Mucosa of descending colon (tissue), 3 donors: ENCODE measurements around the gene CAMKMT. TPM values are rescaled to one million over a fixed set of nuclear protein-coding genes. Genes with fewer than 3 reads are reported as not detected.
A peak's percentile ranks its signal among the peaks of the same experiment; 100 is the strongest.

Experiments
- ATAC-seq: fragments of 200-7000 bp; cut with Tn5 transposase; one replicate; pipeline ENCODE4 v1.9.1; 2020; ENCODE audit warnings: mild to moderate bottlenecking, moderate library complexity
- DNase-seq, 3 donors: peaks; one replicate each; pipeline ENCODE4 v3.0.0-alpha.2; 2020
- H3K36me3 ChIP-seq: fragments of 200-600 bp; one replicate; pipeline ENCODE4 v1.8.0; 2021; ENCODE audit warnings: low read depth, mild to moderate bottlenecking
- H3K4me1 ChIP-seq: fragments of 200-600 bp; one replicate; pipeline ENCODE4 v1.8.0; 2021; ENCODE audit warnings: low read depth, mild to moderate bottlenecking
- H3K4me3 ChIP-seq: fragments of 200-600 bp; one replicate; pipeline ENCODE4 v1.8.0; 2021; ENCODE audit warnings: mild to moderate bottlenecking
- H3K9me3 ChIP-seq: fragments of 200-600 bp; one replicate; pipeline ENCODE4 v1.8.0; 2021; ENCODE audit warnings: mild to moderate bottlenecking
- intact Hi-C, 2 donors: fragments of 100-400 bp; cut with DNase I in 1 of 2; cut with micrococcal nuclease in 1 of 2; formaldehyde crosslinking; loops; one replicate each; pipeline versions ENCODE4 v1.11.0 to v1.11.1; 2022; cut with DNase I, micrococcal nuclease
- total RNA-seq, 3 donors: library from RNA; stranded (reverse); fragmentation: NEBNext Ultra II Directional in 2 of 3; extraction: Animal tissue kit (Norgen Biotek cat#: 25700) in 2 of 3; gene quantifications; one replicate each; pipeline versions ENCODE4 v1.2.1 to v1.2.4, GENCODE V29; 2021 to 2023
- TF ChIP-seq, protein P1 (sequence below): fragments of 200-600 bp; IDR thresholded peaks from one replicate; pipeline ENCODE4 v1.8.0; 2022; ENCODE audit warnings: antibody characterized with exemption, mild to moderate bottlenecking
- donor health status: DM: no; HTN: no; CAD: no; lungs with moderate emphysema.
- donor health status: DM: no; HTN: no; CAD: no.
- donor health status: DM: no; HTN: yes; CAD: no.

CAMKMT gene
- total RNA-seq, 3 donors from 2014 or later: 13.2 to 16.0 (median 14.1) TPM

DNA sequence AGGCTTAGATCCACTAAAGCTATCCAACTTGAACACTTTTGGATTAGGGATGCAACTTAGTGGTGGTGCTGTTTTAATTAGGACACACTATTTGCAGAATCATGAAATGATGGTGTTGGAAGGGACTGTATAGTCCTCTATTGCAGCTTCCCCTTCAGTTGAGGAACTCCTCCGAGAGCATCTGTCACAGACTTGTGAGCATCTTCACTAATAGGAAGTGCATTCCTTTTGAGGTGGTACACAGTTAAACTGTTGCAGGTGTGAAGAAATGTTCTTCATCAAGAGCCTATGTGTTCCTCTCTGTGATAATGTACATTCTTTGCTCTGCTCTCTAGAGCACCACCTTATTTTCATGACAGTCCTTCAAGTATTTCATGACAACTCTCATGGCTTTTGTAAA is 197.4 kb downstream of the CAMKMT start:
- no peaks in the 10 kb centered on the region for H3K9me3 ChIP-seq
- H3K4me3 ChIP-seq: no peak overlapping the region
- ATAC-seq: no peak
- no peak for DNase-seq
- TF ChIP-seq, protein P1, sequence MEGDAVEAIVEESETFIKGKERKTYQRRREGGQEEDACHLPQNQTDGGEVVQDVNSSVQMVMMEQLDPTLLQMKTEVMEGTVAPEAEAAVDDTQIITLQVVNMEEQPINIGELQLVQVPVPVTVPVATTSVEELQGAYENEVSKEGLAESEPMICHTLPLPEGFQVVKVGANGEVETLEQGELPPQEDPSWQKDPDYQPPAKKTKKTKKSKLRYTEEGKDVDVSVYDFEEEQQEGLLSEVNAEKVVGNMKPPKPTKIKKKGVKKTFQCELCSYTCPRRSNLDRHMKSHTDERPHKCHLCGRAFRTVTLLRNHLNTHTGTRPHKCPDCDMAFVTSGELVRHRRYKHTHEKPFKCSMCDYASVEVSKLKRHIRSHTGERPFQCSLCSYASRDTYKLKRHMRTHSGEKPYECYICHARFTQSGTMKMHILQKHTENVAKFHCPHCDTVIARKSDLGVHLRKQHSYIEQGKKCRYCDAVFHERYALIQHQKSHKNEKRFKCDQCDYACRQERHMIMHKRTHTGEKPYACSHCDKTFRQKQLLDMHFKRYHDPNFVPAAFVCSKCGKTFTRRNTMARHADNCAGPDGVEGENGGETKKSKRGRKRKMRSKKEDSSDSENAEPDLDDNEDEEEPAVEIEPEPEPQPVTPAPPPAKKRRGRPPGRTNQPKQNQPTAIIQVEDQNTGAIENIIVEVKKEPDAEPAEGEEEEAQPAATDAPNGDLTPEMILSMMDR: no peak
- intact Hi-C loops: no loop called here
- no peaks in the 10 kb centered on the region for H3K4me1 ChIP-seq
- H3K36me3 ChIP-seq: no peaks in the 10 kb centered on the region

DNA sequence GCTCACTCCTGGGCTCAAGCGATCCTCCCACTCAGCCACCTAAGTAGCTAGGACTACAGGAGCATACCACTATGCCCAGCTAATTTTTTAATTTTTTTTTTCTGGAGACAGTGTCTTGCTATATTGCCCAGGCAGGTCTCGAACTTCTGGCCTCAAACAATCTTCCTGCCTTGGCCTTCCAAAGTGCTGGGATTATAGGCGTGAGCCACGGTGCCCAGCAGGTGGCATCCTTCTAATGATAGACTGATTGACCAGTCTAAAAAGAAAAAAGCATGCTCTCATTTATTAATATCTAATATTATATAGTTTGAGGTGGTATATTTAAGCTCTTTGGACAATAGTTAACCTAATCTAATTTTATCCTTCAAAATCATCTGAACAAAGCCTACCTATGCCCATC is 198.6 kb downstream of the CAMKMT start:
- no peaks in the 10 kb centered on the region for H3K9me3 ChIP-seq
- intact Hi-C loops: no loop called here
- DNase-seq (peak in 2 of 3 donors; percentile 38 to 51), ATAC-seq (no peak)
- H3K36me3 ChIP-seq: no peaks in the 10 kb centered on the region
- TF ChIP-seq, protein P1: no peak
- H3K4me3 ChIP-seq: no peak overlapping the region
- no peaks in the 10 kb centered on the region for H3K4me1 ChIP-seq

DNA sequence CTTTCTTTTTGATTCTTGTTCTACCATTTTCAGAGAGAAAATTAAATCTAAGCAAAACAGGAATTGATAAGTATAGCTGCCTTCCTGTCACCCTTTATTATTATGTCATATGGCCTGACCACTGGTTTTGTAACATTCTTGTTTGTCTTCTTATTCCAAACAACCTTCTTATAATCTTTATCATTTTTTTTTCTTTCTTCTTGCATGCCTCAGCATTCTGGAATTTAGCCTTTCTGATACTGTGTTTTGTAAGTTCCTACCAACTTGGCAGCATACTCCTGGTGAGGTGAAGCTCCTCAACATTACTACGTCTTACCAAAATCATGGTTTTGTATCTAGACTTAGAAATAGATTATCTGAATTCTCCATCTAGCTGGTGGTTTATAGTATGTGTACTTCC is 199.2 kb downstream of the CAMKMT start:
- Histone ChIP-seq H3K4me3 (no peak overlapping the region), H3K9me3 (no peaks in the 10 kb centered on the region), H3K36me3 (no peaks in the 10 kb centered on the region), H3K4me1 (no peaks in the 10 kb centered on the region)
- DNase-seq (no peak), ATAC-seq (no peak)
- TF ChIP-seq, protein P1: no peak
- intact Hi-C loops: no loop called here

DNA sequence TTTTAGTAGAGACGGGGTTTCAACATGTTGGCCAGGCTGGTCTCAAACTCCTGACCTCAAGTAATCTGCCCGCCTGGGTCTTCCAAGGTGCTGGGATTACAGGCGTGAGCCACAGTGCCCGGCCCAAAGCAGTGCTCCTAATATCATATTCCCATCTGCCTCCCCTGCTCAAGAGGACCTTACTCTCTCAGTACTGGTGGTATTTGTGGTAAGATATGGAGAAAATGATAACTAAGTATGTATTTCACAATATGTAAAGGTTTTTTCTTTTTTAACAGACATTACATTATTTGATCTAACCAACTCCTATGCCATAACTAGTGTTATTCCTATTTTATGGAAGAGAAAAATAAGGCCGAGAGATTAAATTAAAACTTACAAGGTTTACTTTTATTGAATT is 201.0 kb downstream of the CAMKMT start:
- DNase-seq: no peak
- ATAC-seq: no peak
- TF ChIP-seq, protein P1: no peak
- Histone ChIP-seq H3K9me3 (no peaks in the 10 kb centered on the region), H3K4me3 (no peak overlapping the region), H3K4me1 (no peaks in the 10 kb centered on the region), H3K36me3 (no peaks in the 10 kb centered on the region)
- intact Hi-C loops: no loop called here

DNA sequence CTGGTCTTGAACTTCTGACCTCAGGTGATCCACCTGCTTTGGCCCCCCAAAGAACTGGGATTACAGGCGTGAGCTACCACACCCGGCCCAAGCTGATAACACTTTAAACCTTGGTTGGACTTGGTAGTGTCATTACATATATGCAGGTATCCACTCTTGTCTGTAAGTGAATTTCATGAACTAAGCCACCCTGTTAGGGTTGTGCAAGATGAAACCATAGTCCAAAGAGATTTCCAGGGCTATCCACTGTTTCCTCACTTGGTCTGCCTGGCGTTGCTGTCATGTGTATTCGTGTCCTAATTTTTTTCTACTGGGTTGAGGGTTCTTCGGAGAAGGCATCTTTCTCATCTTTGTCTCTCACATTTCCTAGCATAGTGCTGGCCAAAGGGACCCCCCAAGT is 203.0 kb downstream of the CAMKMT start:
- H3K36me3 ChIP-seq: no peaks in the 10 kb centered on the region
- DNase-seq (no peak), ATAC-seq (no peak)
- intact Hi-C loops: no loop called here
- TF ChIP-seq, protein P1: no peak
- H3K4me1 ChIP-seq: no peaks in the 10 kb centered on the region
- H3K9me3 ChIP-seq: no peaks in the 10 kb centered on the region
- no peak overlapping the region for H3K4me3 ChIP-seq

DNA sequence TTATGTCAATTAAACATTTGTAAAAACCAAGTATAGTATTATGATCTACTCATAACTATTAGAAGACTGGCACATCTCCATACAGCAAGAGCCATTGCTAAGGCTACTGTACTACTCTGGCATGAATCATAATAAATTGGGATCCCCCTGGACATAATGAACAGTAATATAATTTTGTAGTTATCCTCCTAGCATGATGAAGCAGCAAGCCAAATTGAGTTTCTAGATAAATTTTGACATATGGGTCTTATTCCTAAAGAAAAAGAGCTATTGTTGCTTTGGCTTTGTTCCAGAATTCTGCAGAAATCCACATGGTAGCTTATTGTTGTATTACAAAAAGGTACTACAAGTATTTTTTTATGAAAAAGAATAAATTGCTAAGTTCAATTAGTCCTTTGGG is 204.3 kb downstream of the CAMKMT start:
- Histone ChIP-seq H3K4me1 (no peaks in the 10 kb centered on the region), H3K36me3 (no peaks in the 10 kb centered on the region), H3K9me3 (no peaks in the 10 kb centered on the region), H3K4me3 (no peak overlapping the region)
- no peak for DNase-seq
- TF ChIP-seq, protein P1: no peak
- no peak for ATAC-seq
- intact Hi-C loops: no loop called here
